Measurements from ENCODE around the gene ZKSCAN8.

Gene ZKSCAN8

GRCh38 chr6:28165563-28165962, 23.9 kb downstream of the ZKSCAN8 start:
- H3K4me1 ChIP-seq (ENCODE audit: control insufficient read depth, insufficient read depth, low read length), result 0 out of 2 replicates have a peak, but pooled peaks cover 2% of the 10 kb centered on the region
- no peaks in the 10 kb centered on the region for H3K9me3 ChIP-seq (ENCODE audit: control insufficient read depth, insufficient read depth, low read depth, low read length)
- H3K4me3 ChIP-seq (ENCODE audit: low read depth, low read length), result no peak overlapping the region
- H3K27me3 ChIP-seq (ENCODE audit: control insufficient read depth, insufficient read depth, low read length), result peaks cover 46% of the 10 kb centered on the region
- H3K9ac ChIP-seq (ENCODE audit: low read length), result no peak overlapping the region
- H3K27ac ChIP-seq (ENCODE audit: low read depth, low read length), result no peak overlapping the region
- H3K36me3 ChIP-seq (ENCODE audit: control insufficient read depth, insufficient read depth, low read length), result no peaks in the 10 kb centered on the region

GRCh38 chr6:28167068-28167467, 25.4 kb downstream of the ZKSCAN8 start:
- H3K9me3 ChIP-seq (ENCODE audit: control insufficient read depth, insufficient read depth, low read depth, low read length), result no peaks in the 10 kb centered on the region
- peaks cover 46% of the 10 kb centered on the region for H3K27me3 ChIP-seq (ENCODE audit: control insufficient read depth, insufficient read depth, low read length)
- H3K4me3 ChIP-seq (ENCODE audit: low read depth, low read length), result no peak overlapping the region
- no peak overlapping the region for H3K27ac ChIP-seq (ENCODE audit: low read depth, low read length)
- no peak overlapping the region for H3K9ac ChIP-seq (ENCODE audit: low read length)
- H3K4me1 ChIP-seq (ENCODE audit: control insufficient read depth, insufficient read depth, low read length), result 0 out of 2 replicates have a peak, but pooled peaks cover 2% of the 10 kb centered on the region
- H3K36me3 ChIP-seq (ENCODE audit: control insufficient read depth, insufficient read depth, low read length), result no peaks in the 10 kb centered on the region

GRCh38 chr6:28167926-28168325, 26.2 kb downstream of the ZKSCAN8 start:
- Histone ChIP-seq H3K9me3 (ENCODE audit: control insufficient read depth, insufficient read depth, low read depth, low read length) (no peaks in the 10 kb centered on the region), H3K36me3 (ENCODE audit: control insufficient read depth, insufficient read depth, low read length) (no peaks in the 10 kb centered on the region), H3K4me1 (ENCODE audit: control insufficient read depth, insufficient read depth, low read length) (no peaks in the 10 kb centered on the region), H3K27ac (ENCODE audit: low read depth, low read length) (no peak overlapping the region), H3K9ac (ENCODE audit: low read length) (no peak overlapping the region), H3K27me3 (ENCODE audit: control insufficient read depth, insufficient read depth, low read length) (peaks cover 42% of the 10 kb centered on the region), H3K4me3 (ENCODE audit: low read depth, low read length) (no peak overlapping the region)

- Histone ChIP-seq H3K27ac (ENCODE audit: low read depth, low read length) (no peak overlapping the region), H3K9me3 (ENCODE audit: control insufficient read depth, insufficient read depth, low read depth, low read length) (0 out of 2 replicates have a peak, but pooled peaks cover 1% of the 10 kb centered on the region), H3K36me3 (ENCODE audit: control insufficient read depth, insufficient read depth, low read length) (no peaks in the 10 kb centered on the region), H3K4me1 (ENCODE audit: control insufficient read depth, insufficient read depth, low read length) (no peaks in the 10 kb centered on the region), H3K9ac (ENCODE audit: low read length) (peak overlapping the region; percentile 35), H3K4me3 (ENCODE audit: low read depth, low read length) (no peak overlapping the region), H3K27me3 (ENCODE audit: control insufficient read depth, insufficient read depth, low read length) (peaks cover 33% of the 10 kb centered on the region)
Observed at GRCh38 chr6:28171271-28171670, 29.6 kb downstream of the ZKSCAN8 start.

- Histone ChIP-seq H3K9me3 (ENCODE audit: control insufficient read depth, insufficient read depth, low read depth, low read length) (0 out of 2 replicates have a peak, but pooled peaks cover 3% of the 10 kb centered on the region), H3K9ac (ENCODE audit: low read length) (no peak overlapping the region), H3K4me1 (ENCODE audit: control insufficient read depth, insufficient read depth, low read length) (no peaks in the 10 kb centered on the region), H3K27me3 (ENCODE audit: control insufficient read depth, insufficient read depth, low read length) (peaks cover 28% of the 10 kb centered on the region), H3K4me3 (ENCODE audit: low read depth, low read length) (no peak overlapping the region), H3K36me3 (ENCODE audit: control insufficient read depth, insufficient read depth, low read length) (no peaks in the 10 kb centered on the region), H3K27ac (ENCODE audit: low read depth, low read length) (no peak overlapping the region)
Observed at GRCh38 chr6:28172006-28172405, 30.3 kb downstream of the ZKSCAN8 start.

- Histone ChIP-seq H3K4me3 (ENCODE audit: low read depth, low read length) (no peak overlapping the region), H3K27ac (ENCODE audit: low read depth, low read length) (no peak overlapping the region), H3K9ac (ENCODE audit: low read length) (no peak overlapping the region), H3K27me3 (ENCODE audit: control insufficient read depth, insufficient read depth, low read length) (peaks cover 15% of the 10 kb centered on the region), H3K9me3 (ENCODE audit: control insufficient read depth, insufficient read depth, low read depth, low read length) (0 out of 2 replicates have a peak, but pooled peaks cover 3% of the 10 kb centered on the region), H3K36me3 (ENCODE audit: control insufficient read depth, insufficient read depth, low read length) (no peaks in the 10 kb centered on the region), H3K4me1 (ENCODE audit: control insufficient read depth, insufficient read depth, low read length) (no peaks in the 10 kb centered on the region)
Observed at GRCh38 chr6:28176373-28176772, 34.7 kb downstream of the ZKSCAN8 start.

- Histone ChIP-seq H3K4me1 (ENCODE audit: control insufficient read depth, insufficient read depth, low read length) (no peaks in the 10 kb centered on the region), H3K27ac (ENCODE audit: low read depth, low read length) (no peak overlapping the region), H3K27me3 (ENCODE audit: control insufficient read depth, insufficient read depth, low read length) (no peaks in the 10 kb centered on the region), H3K9me3 (ENCODE audit: control insufficient read depth, insufficient read depth, low read depth, low read length) (peaks cover 8% of the 10 kb centered on the region), H3K9ac (ENCODE audit: low read length) (no peak overlapping the region), H3K4me3 (ENCODE audit: low read depth, low read length) (no peak overlapping the region), H3K36me3 (ENCODE audit: control insufficient read depth, insufficient read depth, low read length) (no peaks in the 10 kb centered on the region)
Observed at GRCh38 chr6:28182255-28182654, 40.6 kb downstream of the ZKSCAN8 start.

GRCh38 chr6:28188111-28188979, 46.7 kb downstream of the ZKSCAN8 start:
- no peaks in the 10 kb centered on the region for H3K36me3 ChIP-seq (ENCODE audit: control insufficient read depth, insufficient read depth, low read length)
- peaks cover 48% of the 10 kb centered on the region for H3K9me3 ChIP-seq (ENCODE audit: control insufficient read depth, insufficient read depth, low read depth, low read length)
- H3K9ac ChIP-seq (ENCODE audit: low read length), result no peak overlapping the region
- no peaks in the 10 kb centered on the region for H3K27me3 ChIP-seq (ENCODE audit: control insufficient read depth, insufficient read depth, low read length)
- no peak overlapping the region for H3K4me3 ChIP-seq (ENCODE audit: low read depth, low read length)
- H3K4me1 ChIP-seq (ENCODE audit: control insufficient read depth, insufficient read depth, low read length), result no peaks in the 10 kb centered on the region
- no peak overlapping the region for H3K27ac ChIP-seq (ENCODE audit: low read depth, low read length)

GRCh38 chr6:28200020-28200419, 58.3 kb downstream of the ZKSCAN8 start:
- H3K9ac ChIP-seq (ENCODE audit: low read length), result no peak overlapping the region
- no peak overlapping the region for H3K27ac ChIP-seq (ENCODE audit: low read depth, low read length)

GRCh38 chr6:28203201-28203600, 61.5 kb downstream of the ZKSCAN8 start:
- H3K36me3 ChIP-seq (ENCODE audit: control insufficient read depth, insufficient read depth, low read length), result no peaks in the 10 kb centered on the region
- H3K9me3 ChIP-seq (ENCODE audit: control insufficient read depth, insufficient read depth, low read depth, low read length), result no peaks in the 10 kb centered on the region
- H3K9ac ChIP-seq (ENCODE audit: low read length), result no peak overlapping the region
- H3K27ac ChIP-seq (ENCODE audit: low read depth, low read length), result no peak overlapping the region
- no peaks in the 10 kb centered on the region for H3K4me1 ChIP-seq (ENCODE audit: control insufficient read depth, insufficient read depth, low read length)
- no peak overlapping the region for H3K4me3 ChIP-seq (ENCODE audit: low read depth, low read length)
- peaks cover 67% of the 10 kb centered on the region for H3K27me3 ChIP-seq (ENCODE audit: control insufficient read depth, insufficient read depth, low read length)

More at GRCh38 chr6:28200020-28200419, 58.3 kb downstream of the ZKSCAN8 start:
- H3K4me3 ChIP-seq (ENCODE audit: low read depth, low read length), result no peak overlapping the region
- H3K9me3 ChIP-seq (ENCODE audit: control insufficient read depth, insufficient read depth, low read depth, low read length), result peaks cover 3% of the 10 kb centered on the region; the same call in 1 of the 2 replicates
- no peaks in the 10 kb centered on the region for H3K36me3 ChIP-seq (ENCODE audit: control insufficient read depth, insufficient read depth, low read length)
- H3K27me3 ChIP-seq (ENCODE audit: control insufficient read depth, insufficient read depth, low read length), result peaks cover 35% of the 10 kb centered on the region
- no peaks in the 10 kb centered on the region for H3K4me1 ChIP-seq (ENCODE audit: control insufficient read depth, insufficient read depth, low read length)

- peaks cover 89% of the 10 kb centered on the region for H3K27me3 ChIP-seq (ENCODE audit: control insufficient read depth, insufficient read depth, low read length)
- H3K4me3 ChIP-seq (ENCODE audit: low read depth, low read length), result no peak overlapping the region
- H3K4me1 ChIP-seq (ENCODE audit: control insufficient read depth, insufficient read depth, low read length), result no peaks in the 10 kb centered on the region
Observed at GRCh38 chr6:28205879-28206278, 64.2 kb downstream of the ZKSCAN8 start.

More at GRCh38 chr6:28205879-28206278, 64.2 kb downstream of the ZKSCAN8 start:
- no peaks in the 10 kb centered on the region for H3K36me3 ChIP-seq (ENCODE audit: control insufficient read depth, insufficient read depth, low read length)
- no peak overlapping the region for H3K27ac ChIP-seq (ENCODE audit: low read depth, low read length)
- H3K9ac ChIP-seq (ENCODE audit: low read length), result no peak overlapping the region
- no peaks in the 10 kb centered on the region for H3K9me3 ChIP-seq (ENCODE audit: control insufficient read depth, insufficient read depth, low read depth, low read length)

All from HUES6 (cell line).